GM19467 (cell line): ENCODE data around the gene RNF43.

Experiments
- ATAC-seq: cut with Tn5 transposase; IDR thresholded peaks from one replicate; pipeline ENCODE4 v1.9.1; 2021; ENCODE audit warnings: mild to moderate bottlenecking, moderate library complexity; ENCODE audit not compliant: unreplicated experiment

RNF43 gene

DNA sequence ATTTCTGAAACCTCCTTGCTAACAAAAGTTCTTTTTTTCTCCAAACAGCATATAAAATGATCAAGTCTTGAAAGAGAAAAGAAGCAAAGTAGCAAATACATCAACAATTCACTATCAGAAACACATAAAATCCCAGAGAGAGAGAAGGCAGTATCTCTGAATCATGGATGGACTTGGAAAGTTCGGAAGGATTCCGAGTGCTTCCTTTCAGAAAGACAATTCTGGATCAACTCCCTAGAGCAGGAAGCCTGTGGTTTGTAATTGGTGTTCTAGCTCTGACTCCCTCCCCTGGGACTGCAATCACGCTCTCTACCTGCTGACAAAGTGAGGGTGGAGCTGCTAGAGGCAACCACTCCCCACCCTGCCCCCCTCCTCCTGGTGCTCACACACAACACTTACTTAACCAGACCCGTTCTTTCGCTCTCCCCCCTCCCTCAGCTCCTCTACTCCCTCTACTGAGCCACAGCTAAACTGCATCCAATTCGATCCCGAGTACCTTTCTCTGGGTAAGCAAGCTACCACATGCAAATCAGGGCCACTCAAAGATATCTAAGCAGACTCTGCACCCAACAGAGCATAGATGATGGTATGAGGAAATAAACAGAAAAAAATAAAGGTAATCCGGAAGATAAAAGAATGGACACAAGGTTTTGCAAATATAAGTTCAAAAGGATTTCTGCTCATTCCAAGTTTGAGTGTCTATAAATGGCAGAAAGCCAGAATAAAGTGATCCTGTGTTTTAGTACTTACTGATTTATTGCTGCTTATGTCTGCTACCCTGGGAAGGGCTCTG is at the start of gene RNF43:
Gene RNF43 (minus strand): TSS at position 235 of the 793 bp plus-strand sequence. CDS start 1,957 bp downstream, outside the sequence.
- peak; percentile 88 for ATAC-seq

DNA sequence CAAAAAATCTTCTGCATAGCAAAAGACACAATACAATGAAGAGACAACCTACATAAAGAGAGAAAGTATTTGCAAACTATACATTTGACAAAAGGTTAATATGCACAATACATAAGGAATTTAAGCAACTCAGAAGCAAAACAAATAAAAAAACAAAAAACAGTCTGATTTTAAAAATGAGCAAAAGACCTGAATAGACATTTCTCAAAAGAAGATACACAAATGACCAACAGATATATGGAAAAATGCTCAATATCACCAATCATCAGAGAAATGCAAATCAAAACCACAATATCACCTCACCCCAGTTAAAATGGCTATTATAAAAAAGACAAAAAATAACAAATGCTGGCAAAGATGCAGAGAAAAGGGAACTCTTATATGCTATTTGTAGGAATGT is 38.2 kb upstream of the RNF43 start:
- ATAC-seq: no peak

DNA sequence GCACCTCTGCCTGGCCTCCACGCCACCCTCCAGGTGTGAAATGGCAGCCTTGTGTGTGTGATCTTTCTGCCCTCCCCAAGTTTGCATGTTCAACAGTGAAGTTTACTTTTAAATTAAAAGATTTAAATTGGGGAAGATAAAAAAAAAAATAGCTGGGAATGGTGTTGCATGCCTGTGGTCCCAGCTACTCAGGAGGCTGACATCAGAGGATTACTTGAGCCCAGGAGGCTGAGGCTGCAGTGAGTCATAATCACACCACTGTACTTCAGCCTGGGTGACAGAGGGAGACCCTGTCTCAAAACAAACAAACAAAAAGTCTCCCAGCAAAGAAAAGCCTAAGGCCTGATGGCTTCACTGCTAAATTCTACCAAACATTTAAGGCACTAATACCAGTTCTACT is 35.4 kb upstream of the RNF43 start:
- no peak for ATAC-seq

DNA sequence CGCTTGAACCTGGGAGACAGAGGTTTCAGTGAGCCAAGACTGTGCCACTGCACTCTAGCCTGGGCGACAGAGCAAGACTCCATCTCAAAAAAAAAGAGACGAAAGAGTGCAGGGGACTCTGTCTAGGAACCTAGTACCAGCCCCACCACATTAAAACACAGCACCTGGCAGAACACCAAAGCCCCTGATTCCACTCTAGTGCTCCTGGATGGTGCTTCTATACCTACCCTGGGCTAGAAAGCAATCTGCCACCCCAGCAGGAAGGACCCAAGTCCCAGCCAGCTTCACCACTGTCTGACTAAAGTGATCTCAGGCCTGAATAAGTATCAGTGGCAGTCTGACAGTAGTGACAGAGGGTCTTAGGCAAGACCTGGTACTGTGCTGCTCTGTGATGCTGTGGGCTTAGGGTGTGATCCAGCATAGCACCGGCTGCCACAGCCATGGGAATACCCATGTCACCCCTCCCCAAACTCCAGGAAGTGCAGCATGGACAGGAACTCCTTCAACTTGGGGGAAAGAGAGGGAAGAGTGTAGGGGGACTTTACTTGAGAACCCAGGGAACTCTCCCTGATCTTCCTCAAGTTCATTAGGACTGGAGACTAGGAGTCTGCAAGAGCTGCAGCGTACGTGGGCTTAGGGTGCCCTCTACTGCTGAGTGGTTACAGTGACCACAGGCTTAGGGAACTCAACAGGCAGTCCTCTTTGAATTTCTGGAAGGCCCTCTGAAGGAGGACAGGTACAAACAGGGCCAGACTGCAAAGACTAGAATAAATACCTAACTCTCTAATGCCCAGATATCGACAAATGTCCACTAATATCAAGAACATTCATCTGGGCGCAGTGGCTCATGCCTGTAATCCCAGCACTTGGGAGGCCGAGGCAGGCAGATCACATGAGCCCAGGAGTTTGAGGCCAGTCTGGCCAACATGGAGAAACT is 30.0 kb upstream of the RNF43 start:
- no peak for ATAC-seq

DNA sequence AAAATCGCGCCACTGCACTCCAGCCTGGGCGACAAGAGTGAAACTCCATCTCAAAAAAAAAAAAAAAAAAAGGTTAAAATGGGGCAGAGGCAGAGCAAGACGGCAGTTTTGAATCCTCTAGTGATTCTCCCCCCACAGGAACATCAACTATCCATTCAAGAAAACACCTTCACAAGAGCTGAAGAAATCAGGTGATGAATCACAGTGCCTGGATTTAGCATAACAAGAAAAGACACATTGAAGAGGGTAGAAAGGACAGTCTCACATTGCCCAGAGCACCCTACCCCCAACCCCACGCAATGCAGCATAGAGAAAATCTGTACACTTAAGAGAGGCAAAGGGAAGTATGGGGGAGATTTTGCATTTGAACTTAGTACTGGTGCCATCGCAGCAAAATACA is 28.8 kb upstream of the RNF43 start:
- no peak for ATAC-seq

DNA sequence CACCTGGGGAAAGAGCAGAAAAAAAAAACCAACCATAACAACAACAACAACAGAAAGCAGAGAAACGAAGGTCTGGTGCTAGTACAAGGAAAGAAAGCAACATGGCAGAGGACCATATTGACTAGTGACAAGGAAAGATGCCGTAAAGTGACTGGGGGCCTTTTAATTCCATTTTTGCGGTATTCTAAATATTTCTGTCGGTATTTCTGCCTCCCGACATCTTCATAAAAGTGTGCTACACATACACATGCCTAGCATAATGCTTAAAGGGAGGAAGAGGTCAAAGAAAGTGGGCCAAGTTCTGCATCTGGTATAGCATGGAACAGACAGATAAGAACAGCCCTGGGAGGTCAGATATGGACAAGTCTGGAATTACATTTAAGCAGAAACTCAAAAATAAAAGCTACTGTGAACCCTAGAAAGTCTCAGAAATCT is 19.5 kb upstream of the RNF43 start:
- ATAC-seq: no peak

DNA sequence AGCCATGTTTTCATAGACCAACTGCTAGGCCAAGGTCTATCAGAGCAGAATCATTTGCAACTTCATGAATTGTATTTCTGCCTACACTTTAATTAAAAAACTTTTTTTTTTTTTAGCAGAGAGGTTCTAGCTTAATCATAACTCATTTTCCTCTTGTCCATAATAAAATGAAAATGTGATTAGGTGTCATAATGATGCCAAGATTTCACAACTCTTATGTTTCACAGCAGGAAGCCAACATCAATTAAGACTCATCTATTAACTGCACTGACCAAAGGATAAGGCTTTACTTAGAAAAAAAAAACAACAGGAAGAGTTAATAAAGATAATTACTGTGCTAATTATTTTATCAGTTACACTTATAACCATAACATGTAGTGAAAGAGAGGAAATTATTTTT is 18.9 kb upstream of the RNF43 start:
- no peak for ATAC-seq

DNA sequence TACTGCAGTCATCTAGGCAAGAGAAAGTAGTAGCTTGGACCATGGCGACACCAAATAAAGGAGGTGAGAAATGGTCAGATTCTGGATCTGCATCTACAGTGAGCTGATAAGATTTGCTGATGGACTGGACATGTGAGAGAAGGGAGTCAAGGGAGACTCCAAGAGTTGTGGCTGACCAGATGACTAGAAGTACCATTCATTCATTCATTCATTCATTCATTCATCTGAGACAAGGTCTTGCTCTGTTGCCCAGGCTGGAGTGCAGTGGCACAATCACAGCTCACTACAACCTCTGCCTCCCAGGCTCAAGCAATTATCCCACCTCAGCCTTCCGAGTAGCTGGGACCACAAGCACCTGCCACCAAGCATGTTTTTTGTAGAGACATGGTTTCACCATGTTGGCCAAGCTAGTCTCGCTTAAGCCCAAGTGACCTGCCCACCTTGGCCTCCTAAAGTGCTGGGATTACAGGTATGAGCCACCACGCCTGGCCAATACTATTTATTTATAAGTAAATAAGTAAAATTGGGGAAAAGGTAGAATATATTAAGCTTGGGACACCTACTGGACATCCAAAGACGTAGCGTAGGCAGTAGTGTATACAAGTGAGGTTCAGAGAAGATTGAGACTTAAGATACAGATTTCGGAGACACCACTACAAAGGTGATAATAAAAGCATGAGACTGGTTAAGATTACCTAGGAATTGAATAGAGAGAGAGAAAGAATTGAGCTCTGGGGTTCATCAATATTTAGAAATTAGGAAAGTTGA is 15.7 kb upstream of the RNF43 start:
- ATAC-seq: no peak

DNA sequence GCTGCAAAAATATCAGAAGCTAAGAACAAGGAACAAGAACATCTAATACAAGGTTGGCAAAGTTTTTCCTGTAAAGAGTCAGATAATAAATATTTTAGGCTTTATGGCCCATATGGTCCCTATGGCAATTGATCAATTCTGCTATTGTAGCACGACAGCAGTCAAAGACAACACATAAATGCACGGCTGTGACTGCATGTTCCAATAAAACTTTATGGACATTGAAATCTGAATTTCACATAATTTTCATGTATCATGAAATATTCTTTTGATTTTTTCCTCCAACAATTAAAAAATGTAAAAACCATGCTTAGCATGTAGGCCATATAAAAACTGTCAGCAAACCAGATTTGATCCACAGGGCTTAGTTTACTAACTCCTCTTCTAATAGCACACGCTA is 10.5 kb upstream of the RNF43 start:
- ATAC-seq: no peak

DNA sequence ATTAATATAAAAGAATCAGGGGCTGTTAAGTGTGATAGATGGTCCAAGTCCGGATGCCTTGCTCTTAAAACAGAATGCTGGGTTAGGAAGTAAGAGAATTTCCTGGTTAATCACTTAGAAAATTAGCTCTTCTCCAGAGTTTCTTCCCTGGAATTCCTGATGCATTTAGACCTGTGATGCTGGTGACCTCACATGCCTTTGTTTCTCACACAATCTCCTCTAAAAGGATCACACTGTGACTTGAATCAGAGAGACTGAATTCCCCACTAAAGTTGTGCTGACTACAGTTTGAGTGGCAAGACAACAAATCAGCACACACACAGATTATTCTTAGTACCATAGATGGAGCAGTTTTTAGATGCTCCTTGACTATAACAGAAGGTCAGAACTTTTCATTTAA is 4.4 kb upstream of the RNF43 start:
- ATAC-seq: no peak

DNA sequence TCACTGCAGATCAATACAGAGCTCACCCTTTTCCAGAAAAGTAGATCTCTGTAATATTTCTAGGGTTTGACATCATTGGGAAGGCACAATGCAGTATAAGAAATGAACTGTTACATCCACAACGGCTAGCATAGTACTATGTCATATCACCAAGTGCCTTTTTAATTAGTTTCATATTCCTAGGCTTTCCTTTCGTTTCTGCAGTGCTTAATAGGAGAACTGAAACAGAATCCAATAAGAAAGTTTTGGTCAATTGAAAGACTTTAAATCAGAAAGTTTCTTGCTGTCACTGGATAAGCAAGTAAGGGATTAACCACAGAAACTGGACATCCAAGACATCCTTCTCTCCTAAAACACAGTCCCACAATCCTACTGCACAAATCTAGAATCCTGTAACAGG is 3.5 kb upstream of the RNF43 start:
- no peak for ATAC-seq

DNA sequence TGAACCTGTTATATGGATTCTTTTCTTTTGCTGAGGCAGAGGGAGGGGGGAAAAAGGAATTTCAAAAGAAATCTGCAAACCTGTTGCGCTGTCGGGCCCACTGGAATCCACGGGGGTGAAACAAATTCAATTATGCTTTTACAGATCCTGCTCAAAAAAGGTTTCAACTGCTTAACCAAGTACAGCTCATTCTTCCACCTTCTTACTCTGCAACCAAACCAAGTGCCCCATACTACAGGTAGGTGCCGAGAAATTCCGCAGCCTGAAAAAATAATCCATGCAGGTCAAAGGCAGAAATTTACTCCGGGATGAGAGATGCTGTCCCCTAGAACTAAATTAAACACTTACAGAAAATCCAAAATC is 416 bp downstream of the RNF43 start:
- no peak for ATAC-seq

DNA sequence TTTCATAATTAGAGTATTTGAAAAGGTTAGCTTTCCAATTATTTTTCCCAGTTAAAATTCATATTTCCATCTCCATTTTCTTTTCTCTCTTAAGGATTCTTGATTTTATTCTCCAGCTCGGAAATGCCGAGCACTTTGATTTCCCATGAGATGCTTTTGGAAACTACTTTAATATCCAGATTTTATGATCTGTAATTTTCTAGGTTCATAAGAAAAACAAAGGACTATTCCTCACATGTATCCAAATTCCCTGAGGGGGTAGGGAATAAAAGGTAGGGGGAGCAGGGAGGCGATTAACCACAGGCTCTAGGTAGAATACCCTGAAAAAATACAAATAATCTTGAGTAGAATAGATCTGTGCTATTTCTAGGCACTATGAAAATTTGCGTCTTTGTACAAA is 938 bp downstream of the RNF43 start:
- ATAC-seq: no peak

DNA sequence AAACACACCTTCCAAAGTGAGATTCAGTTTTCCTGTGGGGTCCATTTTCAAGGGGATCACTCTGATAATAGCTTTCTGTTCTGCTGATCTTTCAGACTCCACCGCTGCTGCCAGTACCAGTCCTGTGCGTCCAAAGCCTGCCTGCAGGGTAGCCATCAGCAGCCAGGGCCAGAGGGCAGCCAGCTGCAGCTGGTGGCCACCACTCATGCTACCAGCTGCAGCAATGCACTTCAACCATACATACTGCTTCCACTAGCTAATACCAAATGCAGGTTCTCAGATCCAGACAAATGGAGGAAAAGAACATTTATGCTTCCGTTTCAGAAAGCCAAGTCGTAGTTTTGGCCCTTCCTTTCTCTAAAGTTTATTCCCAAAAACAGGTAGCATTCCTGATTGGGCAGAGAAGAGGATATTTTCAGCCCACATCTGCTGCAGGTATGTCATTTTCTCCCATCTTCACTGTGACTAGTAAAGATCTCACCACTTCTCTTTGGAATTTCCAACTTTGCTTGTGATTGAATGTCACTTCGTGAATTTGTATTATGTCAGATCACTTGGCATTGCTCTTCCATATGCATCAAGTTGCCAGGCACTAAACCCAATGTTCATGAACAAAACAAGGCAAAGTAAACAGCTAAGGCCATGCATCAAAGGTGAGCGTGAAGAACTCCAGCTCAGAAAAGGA is 1.8 kb downstream of the RNF43 start:
- no peak for ATAC-seq

DNA sequence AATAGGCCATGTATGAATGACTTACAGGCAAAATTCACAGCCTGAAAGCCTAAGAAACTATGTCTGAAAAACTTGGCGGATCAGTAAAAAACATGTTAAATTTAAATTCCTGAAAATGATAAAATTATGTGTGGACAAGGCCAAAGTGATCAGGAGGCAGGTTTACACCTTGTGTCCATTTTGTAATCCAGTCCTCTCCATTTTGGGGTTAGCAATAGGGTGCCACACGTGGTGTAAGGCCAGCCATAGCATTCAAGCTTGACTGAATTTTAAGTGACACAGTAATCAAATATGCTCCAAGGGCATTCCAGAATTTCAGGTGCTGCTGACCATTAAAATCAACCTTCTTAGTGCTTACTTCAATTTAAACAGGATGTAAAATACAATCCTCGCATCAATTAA is 2.7 kb downstream of the RNF43 start:
- ATAC-seq: no peak

DNA sequence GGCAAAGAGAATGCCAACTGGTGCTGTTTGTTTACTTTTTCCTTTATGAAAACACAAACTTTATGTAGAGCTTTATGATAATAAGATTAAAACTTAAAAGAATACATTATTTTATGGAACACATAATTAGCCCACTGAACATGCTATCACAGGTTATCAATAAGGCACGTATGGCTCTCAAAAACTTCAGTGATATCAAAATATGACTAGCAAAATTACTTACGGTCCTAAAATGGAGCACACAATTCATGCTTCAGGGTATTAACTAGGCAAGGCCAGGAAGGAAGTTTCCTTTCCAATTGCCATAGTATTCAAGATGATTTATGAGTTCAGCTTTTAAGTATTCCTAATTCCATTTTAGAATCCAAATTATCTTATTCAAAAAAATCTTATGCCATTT is 3.6 kb downstream of the RNF43 start:
- no peak for ATAC-seq

DNA sequence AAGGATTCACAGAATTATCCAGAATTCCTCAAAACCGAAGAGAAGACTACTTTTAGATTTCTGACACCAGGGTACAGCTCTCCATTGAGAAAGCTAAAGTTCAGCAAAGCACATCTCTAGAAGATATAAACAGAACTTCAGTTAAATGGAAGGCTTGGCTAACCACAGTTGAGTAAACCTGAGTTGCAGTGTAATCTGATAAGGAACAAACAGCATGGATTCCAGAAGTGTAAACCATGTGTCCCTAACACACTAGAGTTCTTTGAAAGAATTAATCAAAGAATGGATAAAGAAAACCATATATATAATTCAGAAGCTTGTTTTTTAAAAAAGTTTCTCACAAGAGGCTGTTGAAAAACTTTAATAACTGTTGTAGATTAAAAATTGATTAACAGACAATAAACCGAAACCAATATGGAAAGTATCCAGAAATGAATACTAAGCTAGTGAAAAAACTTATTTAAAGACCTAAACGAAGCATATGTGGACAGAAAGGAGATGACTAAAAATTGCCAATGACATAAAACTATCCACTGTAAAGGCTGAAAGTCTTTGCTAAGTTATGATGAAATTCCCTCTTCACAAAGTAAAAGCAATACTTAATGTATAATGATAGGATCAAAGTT is 4.3 kb downstream of the RNF43 start:
- no peak for ATAC-seq

DNA sequence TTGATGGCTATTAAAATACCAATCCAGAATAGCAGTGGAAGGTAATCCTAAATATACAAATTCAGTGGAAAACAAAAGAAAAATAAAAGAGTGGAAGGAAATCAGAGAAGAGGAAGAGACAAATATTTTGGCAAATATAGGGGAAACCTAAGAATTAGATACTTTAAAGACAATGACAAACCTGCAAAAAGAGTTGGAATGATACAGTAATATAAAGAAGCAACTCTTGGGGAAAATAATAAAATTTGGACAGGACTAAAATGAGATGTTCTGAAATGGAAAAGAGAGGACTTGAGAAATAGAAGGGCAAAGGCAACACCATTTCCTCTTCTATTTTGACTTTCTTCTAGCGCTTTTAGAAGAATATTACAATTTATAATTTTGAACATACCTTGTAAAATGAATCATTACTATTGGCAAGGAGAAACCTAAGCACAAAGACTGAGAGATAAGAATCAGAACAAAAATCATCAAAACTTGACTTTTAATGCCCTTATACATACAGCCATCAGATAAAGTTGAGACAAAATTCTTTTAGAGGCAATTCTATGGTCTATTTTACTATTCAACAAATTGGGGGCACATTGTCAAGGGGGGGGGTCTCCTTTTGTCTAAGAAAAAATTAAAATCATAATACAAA is 5.2 kb downstream of the RNF43 start:
- no peak for ATAC-seq

DNA sequence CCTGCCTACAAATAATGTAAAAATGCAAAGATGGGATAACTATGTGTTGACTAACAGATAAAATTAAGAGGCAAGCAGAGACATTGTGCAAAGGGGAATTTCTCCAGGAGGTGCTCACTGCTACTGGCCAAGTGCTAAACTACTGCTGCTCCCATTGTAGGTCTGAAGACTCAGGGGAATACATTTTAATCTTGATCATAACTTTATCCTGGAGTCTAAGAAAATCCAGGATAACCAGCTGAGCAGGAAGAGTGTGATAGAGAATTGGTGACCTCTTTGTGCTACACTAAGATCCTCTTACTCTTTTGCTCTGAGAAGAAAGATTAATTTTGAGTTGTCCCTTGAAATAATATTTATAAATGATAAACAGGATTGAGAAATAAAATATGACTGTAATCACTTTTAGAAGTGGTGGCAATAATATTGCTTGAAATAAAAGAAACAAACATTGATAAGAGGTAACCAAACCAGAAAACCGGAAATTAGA is 5.9 kb downstream of the RNF43 start:
- ATAC-seq: no peak
